A673 (cell line): ENCODE results near the gene PLEKHH1. TPM values are rescaled to one million over a fixed set of nuclear protein-coding genes. Genes with fewer than 3 reads are reported as not detected.

Source experiments
- BruUV-seq: library from RNA; stranded (reverse); fragments of 400-500 nt; replicated peaks from 2 replicates; lab custom pipeline; 2021; lab: Mats Ljungman, UMichigan
- CTCF ChIA-PET: fragments of 300-600 bp; sonication (Branson Sonifier 250); formaldehyde crosslinking; loops from one replicate; lab custom pipeline; 2022; ENCODE audit warnings: antibody characterized with exemption; lab: Charles Lee
- POLR2A ChIA-PET: fragments of 300-600 bp; sonication (Branson Sonifier 250); formaldehyde crosslinking; loops from one replicate; lab custom pipeline; 2022; ENCODE audit warnings: antibody characterized with exemption; ENCODE audit not compliant: low non-redundant PET; lab: Charles Lee
- DNase-seq: peaks from one replicate; pipeline ENCODE4 v3.0.0-alpha.2; 2015; ENCODE audit warnings: low spot score
- H3K27ac ChIP-seq: fragments of 200-600 bp; sonication (generic); 2 replicates; pipeline ENCODE4 v1.5.1; 2016; ENCODE audit warnings: mixed run types, low read depth, mild to moderate bottlenecking, mixed read lengths, antibody characterized with exemption, low read length; ENCODE audit not compliant: poor library complexity, severe bottlenecking
- H3K27me3 ChIP-seq: fragments of 200-600 bp; sonication (generic); replicated peaks from 2 replicates; pipeline ENCODE4 v1.6.1; 2017; ENCODE audit warnings: mixed run types, low read depth, mild to moderate bottlenecking, mixed read lengths, antibody characterized with exemption, low read length; ENCODE audit not compliant: insufficient read depth, poor library complexity
- H3K36me3 ChIP-seq: fragments of 200-600 bp; sonication (generic); 2 replicates; pipeline ENCODE4 v1.6.1; 2016; ENCODE audit warnings: mixed run types, mild to moderate bottlenecking, mixed read lengths, antibody characterized with exemption, low read length; ENCODE audit not compliant: insufficient read depth, poor library complexity, severe bottlenecking
- H3K4me1 ChIP-seq: fragments of 200-600 bp; sonication (generic); 2 replicates; pipeline ENCODE4 v1.6.1; 2017; ENCODE audit warnings: mixed run types, mild to moderate bottlenecking, mixed read lengths, antibody characterized with exemption, low read length; ENCODE audit not compliant: insufficient read depth, poor library complexity, severe bottlenecking
- H3K4me3 ChIP-seq: fragments of 200-600 bp; sonication (generic); 2 replicates; pipeline ENCODE4 v1.5.1; 2016; ENCODE audit warnings: low read depth, mixed run types, mild to moderate bottlenecking, mixed read lengths, low read length; ENCODE audit not compliant: poor library complexity, severe bottlenecking
- H3K9me3 ChIP-seq: fragments of 200-600 bp; sonication (generic); 2 replicates; pipeline ENCODE4 v1.6.1; 2016; ENCODE audit warnings: mixed run types, low read depth, mild to moderate bottlenecking, mixed read lengths, antibody characterized with exemption, low read length; ENCODE audit not compliant: poor library complexity, severe bottlenecking
- EZH2 ChIP-seq: fragments of 200-600 bp; sonication (generic); IDR thresholded peaks from 2 replicates; pipeline ENCODE4 v1.6.1; 2017; ENCODE audit warnings: borderline replicate concordance, low read depth, mild to moderate bottlenecking, mixed read lengths, antibody characterized with exemption, low read length; ENCODE audit not compliant: poor library complexity, severe bottlenecking
- intact Hi-C: fragments of 100-400 bp; cut with micrococcal nuclease; formaldehyde crosslinking; loops from one replicate; pipeline ENCODE4 v1.10.0; 2022; ENCODE audit not compliant: unreplicated experiment
- total RNA-seq: library from RNA; stranded (reverse); gene quantifications from 2 replicates; pipeline ENCODE4 v1.2.3, GENCODE V29; 2021
- TF ChIP-seq, protein P1 (sequence below): fragments of 300-800, 200-600 bp; sonication (generic); conservative IDR thresholded peaks from 2 replicates; pipeline ENCODE4 v1.5.1; 2017; ENCODE audit warnings: low read depth, mild to moderate bottlenecking, antibody characterized with exemption, low read length, moderate library complexity, mixed read lengths

The PLEKHH1 gene
- total RNA-seq, 1 experiment from 2014 or later: 8.9 TPM

GRCh38 chr14:67536087-67536486, 3.0 kb downstream of the PLEKHH1 start:
- H3K27ac ChIP-seq: no peak overlapping the region
- H3K36me3 ChIP-seq: no peaks in the 10 kb centered on the region
- POLR2A ChIA-PET: no interaction called here
- TF ChIP-seq EZH2: no peak
- TF ChIP-seq, protein P1, sequence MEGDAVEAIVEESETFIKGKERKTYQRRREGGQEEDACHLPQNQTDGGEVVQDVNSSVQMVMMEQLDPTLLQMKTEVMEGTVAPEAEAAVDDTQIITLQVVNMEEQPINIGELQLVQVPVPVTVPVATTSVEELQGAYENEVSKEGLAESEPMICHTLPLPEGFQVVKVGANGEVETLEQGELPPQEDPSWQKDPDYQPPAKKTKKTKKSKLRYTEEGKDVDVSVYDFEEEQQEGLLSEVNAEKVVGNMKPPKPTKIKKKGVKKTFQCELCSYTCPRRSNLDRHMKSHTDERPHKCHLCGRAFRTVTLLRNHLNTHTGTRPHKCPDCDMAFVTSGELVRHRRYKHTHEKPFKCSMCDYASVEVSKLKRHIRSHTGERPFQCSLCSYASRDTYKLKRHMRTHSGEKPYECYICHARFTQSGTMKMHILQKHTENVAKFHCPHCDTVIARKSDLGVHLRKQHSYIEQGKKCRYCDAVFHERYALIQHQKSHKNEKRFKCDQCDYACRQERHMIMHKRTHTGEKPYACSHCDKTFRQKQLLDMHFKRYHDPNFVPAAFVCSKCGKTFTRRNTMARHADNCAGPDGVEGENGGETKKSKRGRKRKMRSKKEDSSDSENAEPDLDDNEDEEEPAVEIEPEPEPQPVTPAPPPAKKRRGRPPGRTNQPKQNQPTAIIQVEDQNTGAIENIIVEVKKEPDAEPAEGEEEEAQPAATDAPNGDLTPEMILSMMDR: no peak
- CTCF ChIA-PET: no interaction called here
- no peak for DNase-seq
- no peaks in the 10 kb centered on the region for H3K27me3 ChIP-seq
- no peak overlapping the region for H3K4me3 ChIP-seq
- no TSS peak for BruUV-seq
- no peaks in the 10 kb centered on the region for H3K4me1 ChIP-seq
- intact Hi-C loops: no loop called here
- no peaks in the 10 kb centered on the region for H3K9me3 ChIP-seq

- Histone ChIP-seq H3K36me3 (no peaks in the 10 kb centered on the region), H3K4me1 (no peaks in the 10 kb centered on the region), H3K9me3 (no peaks in the 10 kb centered on the region), H3K27me3 (no peaks in the 10 kb centered on the region), H3K4me3 (no peak overlapping the region), H3K27ac (no peak overlapping the region)
- DNase-seq: no peak
- no TSS peak for BruUV-seq
- CTCF ChIA-PET: no interaction called here
- intact Hi-C loops: no loop called here
- POLR2A ChIA-PET: no interaction called here
- no peak for TF ChIP-seq EZH2
- TF ChIP-seq, protein P1: no peak
Measured at GRCh38 chr14:67537736-67538135, 4.6 kb downstream of the PLEKHH1 start.

- Histone ChIP-seq H3K9me3 (no peaks in the 10 kb centered on the region), H3K36me3 (no peaks in the 10 kb centered on the region), H3K4me1 (no peaks in the 10 kb centered on the region), H3K27ac (no peak overlapping the region), H3K27me3 (no peaks in the 10 kb centered on the region), H3K4me3 (no peak overlapping the region)
- BruUV-seq: no TSS peak
- intact Hi-C loops: no loop called here
- DNase-seq: no peak
- TF ChIP-seq, protein P1: no peak
- TF ChIP-seq EZH2: no peak
- POLR2A ChIA-PET: no interaction called here
- CTCF ChIA-PET: no interaction called here
Measured at GRCh38 chr14:67538501-67538900, 5.4 kb downstream of the PLEKHH1 start.
